Measurements from ENCODE around the gene HEY2.

DNA sequence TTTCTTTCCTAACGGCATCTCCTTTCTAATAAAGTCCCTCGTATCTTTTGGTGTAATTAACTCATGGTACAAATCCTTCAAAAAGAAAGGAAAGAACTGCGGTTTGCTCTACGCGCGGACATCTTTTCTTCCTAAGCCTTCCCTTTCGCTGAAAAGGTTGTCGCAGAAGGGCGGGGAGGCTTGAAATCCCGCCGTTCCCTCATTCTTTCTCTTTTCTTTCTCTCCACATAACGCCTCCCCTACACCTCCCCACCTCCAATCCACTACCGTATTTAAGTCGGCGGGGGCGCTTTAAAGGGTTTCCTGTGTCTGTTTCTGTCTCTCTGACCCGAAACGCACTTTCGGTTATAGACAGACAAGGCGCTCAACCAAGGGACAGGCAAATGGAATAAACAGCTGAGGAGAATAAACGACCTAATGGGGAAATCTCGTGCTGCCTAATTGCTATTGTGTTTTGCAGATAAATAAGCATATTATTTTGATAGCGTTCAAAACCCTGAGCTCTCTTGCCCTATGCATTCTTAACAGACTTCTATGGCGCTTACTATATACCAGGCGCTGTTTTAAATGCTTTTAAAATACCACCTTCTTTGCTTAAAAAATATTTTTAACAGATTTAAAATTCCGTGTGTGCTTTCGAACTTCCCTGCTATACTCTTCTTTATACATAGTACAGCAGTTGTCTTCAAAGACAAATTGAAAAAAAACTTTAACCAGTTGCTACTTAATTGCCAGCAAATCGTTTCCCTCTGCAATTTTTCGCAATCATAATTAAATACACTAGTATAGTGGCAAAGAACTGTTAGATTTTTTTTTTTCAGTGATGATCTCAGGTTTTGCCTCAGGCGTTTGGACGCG, 2.5 kb upstream of the HEY2 start:
- TF ChIP-seq CTCF (conservative IDR thresholded peaks at IDR 0.05; ENCODE audit: low read length) (no peak), EZH2phosphoT487 (IDR thresholded peaks at IDR 0.05; ENCODE audit: borderline replicate concordance) (no peak)

Data from Loucy (cell line).